ENCODE data around the gene ATP2A2.

The ATP2A2 gene

GRCh38 chr12:110235383-110235782, 45.7 kb upstream of the ATP2A2 start:
- ATAC-seq (ENCODE audit: low read depth) (no peak), DNase-seq (ENCODE audit: low spot score) (no peak)
- H3K36me3 ChIP-seq (ENCODE audit: low read depth): no peaks in the 10 kb centered on the region
- H3K4me1 ChIP-seq (ENCODE audit: insufficient read depth, poor library complexity, severe bottlenecking): no peaks in the 10 kb centered on the region
- no peak overlapping the region for H3K4me3 ChIP-seq (ENCODE audit: severe bottlenecking)
- H3K27ac ChIP-seq (ENCODE audit: poor library complexity, severe bottlenecking): no peak overlapping the region
- TF ChIP-seq CTCF (IDR thresholded peaks at IDR 0.05; ENCODE audit: poor library complexity, severe bottlenecking): no peak
- H3K9me3 ChIP-seq (ENCODE audit: severe bottlenecking): no peaks in the 10 kb centered on the region
- H3K27me3 ChIP-seq (ENCODE audit: insufficient read depth, poor library complexity, severe bottlenecking): no peaks in the 10 kb centered on the region

GRCh38 chr12:110243227-110243626, 37.8 kb upstream of the ATP2A2 start:
- no peak for DNase-seq (ENCODE audit: low spot score)
- TF ChIP-seq CTCF (IDR thresholded peaks at IDR 0.05; ENCODE audit: poor library complexity, severe bottlenecking): no peak
- H3K9me3 ChIP-seq (ENCODE audit: severe bottlenecking): no peaks in the 10 kb centered on the region
- H3K36me3 ChIP-seq (ENCODE audit: low read depth): no peaks in the 10 kb centered on the region
- no peak overlapping the region for H3K4me3 ChIP-seq (ENCODE audit: severe bottlenecking)
- ATAC-seq (ENCODE audit: low read depth): no peak
- no peaks in the 10 kb centered on the region for H3K27me3 ChIP-seq (ENCODE audit: insufficient read depth, poor library complexity, severe bottlenecking)
- no peak overlapping the region for H3K27ac ChIP-seq (ENCODE audit: poor library complexity, severe bottlenecking)
- H3K4me1 ChIP-seq (ENCODE audit: insufficient read depth, poor library complexity, severe bottlenecking): peaks cover 19% of the 10 kb centered on the region

- Histone ChIP-seq H3K9me3 (ENCODE audit: severe bottlenecking) (no peaks in the 10 kb centered on the region), H3K4me3 (ENCODE audit: severe bottlenecking) (no peak overlapping the region), H3K36me3 (ENCODE audit: low read depth) (no peaks in the 10 kb centered on the region), H3K4me1 (ENCODE audit: insufficient read depth, poor library complexity, severe bottlenecking) (peaks cover 30% of the 10 kb centered on the region), H3K27me3 (ENCODE audit: insufficient read depth, poor library complexity, severe bottlenecking) (no peaks in the 10 kb centered on the region), H3K27ac (ENCODE audit: poor library complexity, severe bottlenecking) (no peak overlapping the region)
- no peak for TF ChIP-seq CTCF (IDR thresholded peaks at IDR 0.05; ENCODE audit: poor library complexity, severe bottlenecking)
- DNase-seq (ENCODE audit: low spot score) (no peak), ATAC-seq (ENCODE audit: low read depth) (no peak)
Measured at GRCh38 chr12:110244372-110244771, 36.7 kb upstream of the ATP2A2 start.

- no peak overlapping the region for H3K27ac ChIP-seq (ENCODE audit: poor library complexity, severe bottlenecking)
- no peak for DNase-seq (ENCODE audit: low spot score)
- H3K4me1 ChIP-seq (ENCODE audit: insufficient read depth, poor library complexity, severe bottlenecking): peaks cover 30% of the 10 kb centered on the region
- H3K4me3 ChIP-seq (ENCODE audit: severe bottlenecking): no peak overlapping the region
- H3K27me3 ChIP-seq (ENCODE audit: insufficient read depth, poor library complexity, severe bottlenecking): no peaks in the 10 kb centered on the region
- TF ChIP-seq CTCF (IDR thresholded peaks at IDR 0.05; ENCODE audit: poor library complexity, severe bottlenecking): no peak
- ATAC-seq (ENCODE audit: low read depth): no peak
- H3K36me3 ChIP-seq (ENCODE audit: low read depth): no peaks in the 10 kb centered on the region
- H3K9me3 ChIP-seq (ENCODE audit: severe bottlenecking): no peaks in the 10 kb centered on the region
Measured at GRCh38 chr12:110244829-110245228, 36.2 kb upstream of the ATP2A2 start.

- DNase-seq (ENCODE audit: low spot score) (no peak), ATAC-seq (ENCODE audit: low read depth) (no peak)
- Histone ChIP-seq H3K36me3 (ENCODE audit: low read depth) (no peaks in the 10 kb centered on the region), H3K27me3 (ENCODE audit: insufficient read depth, poor library complexity, severe bottlenecking) (no peaks in the 10 kb centered on the region), H3K4me1 (ENCODE audit: insufficient read depth, poor library complexity, severe bottlenecking) (peaks cover 30% of the 10 kb centered on the region), H3K4me3 (ENCODE audit: severe bottlenecking) (no peak overlapping the region), H3K9me3 (ENCODE audit: severe bottlenecking) (no peaks in the 10 kb centered on the region), H3K27ac (ENCODE audit: poor library complexity, severe bottlenecking) (peak overlapping the region; percentile 98)
- peak; percentile 19 for TF ChIP-seq CTCF (IDR thresholded peaks at IDR 0.05; ENCODE audit: poor library complexity, severe bottlenecking)
Measured at GRCh38 chr12:110245369-110245772, 35.7 kb upstream of the ATP2A2 start.
